Middle frontal gyrus (tissue), 1 donor: ENCODE measurements around the gene GRID2IP.
A peak's percentile ranks its signal among the peaks of the same experiment; 100 is the strongest.
"Not testable (repeated sequence)": the region's sequence is repeated elsewhere in the genome, so short reads cannot be mapped to it uniquely, and the experiment has no call there.

Experiments
- DNase-seq: peaks from one replicate; pipeline ENCODE4 v3.0.0-alpha.2; 2015; ENCODE audit warnings: low spot score; ENCODE audit errors: extremely low spot score

The GRID2IP gene

DNA sequence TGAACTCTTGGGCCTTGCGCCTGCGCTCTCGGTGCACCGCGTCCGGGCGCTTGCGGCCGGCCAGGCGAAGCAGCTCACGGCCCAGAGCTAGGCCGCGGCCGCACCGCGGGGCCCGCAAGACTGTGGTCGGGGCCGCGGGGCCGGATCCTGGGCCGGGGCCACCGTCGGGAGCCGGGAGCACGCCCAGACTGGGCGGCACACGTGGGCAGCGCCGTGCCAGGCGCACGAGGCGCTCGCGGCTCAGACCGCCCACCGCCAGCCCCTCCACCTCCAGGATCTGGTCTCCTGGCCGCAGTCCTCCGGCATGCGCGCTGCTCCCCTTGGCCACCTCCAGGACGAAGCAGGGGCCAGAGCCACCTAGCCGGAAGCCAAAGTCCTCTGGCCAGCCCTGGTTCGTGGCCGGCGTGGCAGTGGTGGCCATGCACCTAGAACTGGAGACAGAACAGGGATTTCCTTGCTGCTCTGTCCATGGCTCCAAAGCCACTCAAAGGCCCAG is at the start of gene GRID2IP:
TSS of gene GRID2IP (minus strand) at position 446 of the 496 bp plus-strand sequence. CDS start at position 421, 25 bp downstream.
- no peak for DNase-seq

DNA sequence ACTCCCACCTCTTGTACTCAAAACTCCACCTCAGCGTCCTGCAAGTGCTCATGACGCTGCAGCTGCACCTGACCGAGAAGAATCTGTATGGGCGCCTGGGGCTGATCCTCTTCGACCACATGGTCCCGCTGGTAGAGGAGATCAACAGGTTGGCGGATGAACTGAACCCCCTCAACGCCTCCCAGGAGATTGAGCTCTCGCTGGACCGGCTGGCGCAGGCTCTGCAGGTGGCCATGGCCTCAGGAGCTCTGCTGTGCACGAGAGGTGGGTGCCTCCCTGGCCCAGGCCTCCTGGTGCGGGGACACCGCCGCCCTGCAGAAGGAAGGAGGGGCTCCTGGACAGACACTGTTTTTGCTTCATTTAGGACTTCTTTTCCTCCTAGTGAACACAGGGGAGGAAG is 48.8 kb upstream of the GRID2IP start:
- no peak for DNase-seq

- no peak for DNase-seq
These were observed 39.4 kb upstream of the GRID2IP start for GRCh38 chr7:6590645-6591110.

DNA sequence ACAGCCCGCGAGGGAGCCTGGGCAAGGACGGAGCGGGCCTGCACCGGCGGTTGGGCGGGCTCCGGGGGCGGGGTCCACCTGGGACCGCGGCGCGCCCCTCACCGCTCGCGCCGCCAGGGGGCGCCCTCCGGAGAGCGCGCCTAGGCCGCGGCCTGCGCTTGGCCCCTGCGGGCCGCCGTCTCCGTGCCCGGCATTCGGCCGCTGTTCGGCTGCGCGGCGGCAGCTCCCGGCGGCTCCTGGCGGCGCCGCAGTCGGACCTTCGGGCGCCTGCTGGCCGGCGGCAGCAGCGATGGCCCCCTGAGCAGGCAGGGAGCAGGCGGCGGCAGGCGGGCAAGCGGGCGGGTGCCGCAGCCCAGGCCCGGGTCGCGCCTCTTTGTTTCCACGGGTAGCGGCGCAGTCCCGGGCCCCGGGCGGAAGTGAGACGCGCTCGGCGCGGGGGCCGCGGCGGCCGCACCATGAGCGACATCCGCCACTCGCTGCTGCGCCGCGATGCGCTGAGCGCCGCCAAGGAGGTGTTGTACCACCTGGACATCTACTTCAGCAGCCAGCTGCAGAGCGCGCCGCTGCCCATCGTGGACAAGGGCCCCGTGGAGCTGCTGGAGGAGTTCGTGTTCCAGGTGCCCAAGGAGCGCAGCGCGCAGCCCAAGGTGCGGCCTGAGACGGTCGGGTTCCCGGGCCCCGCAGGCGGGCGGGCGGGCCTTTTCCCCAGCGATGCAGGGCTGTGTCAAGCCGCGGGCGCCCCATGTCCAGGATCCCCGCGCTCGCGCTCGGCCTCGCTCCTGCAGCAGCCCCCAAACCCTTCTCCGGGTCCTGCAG is 38.8 kb upstream of the GRID2IP start, which contains the start of gene INTS15:
TSS of gene INTS15 (plus strand) at position 193 of the 816 bp plus-strand sequence. CDS start at position 456, 263 bp downstream.
- peak; percentile 61 for DNase-seq

DNA sequence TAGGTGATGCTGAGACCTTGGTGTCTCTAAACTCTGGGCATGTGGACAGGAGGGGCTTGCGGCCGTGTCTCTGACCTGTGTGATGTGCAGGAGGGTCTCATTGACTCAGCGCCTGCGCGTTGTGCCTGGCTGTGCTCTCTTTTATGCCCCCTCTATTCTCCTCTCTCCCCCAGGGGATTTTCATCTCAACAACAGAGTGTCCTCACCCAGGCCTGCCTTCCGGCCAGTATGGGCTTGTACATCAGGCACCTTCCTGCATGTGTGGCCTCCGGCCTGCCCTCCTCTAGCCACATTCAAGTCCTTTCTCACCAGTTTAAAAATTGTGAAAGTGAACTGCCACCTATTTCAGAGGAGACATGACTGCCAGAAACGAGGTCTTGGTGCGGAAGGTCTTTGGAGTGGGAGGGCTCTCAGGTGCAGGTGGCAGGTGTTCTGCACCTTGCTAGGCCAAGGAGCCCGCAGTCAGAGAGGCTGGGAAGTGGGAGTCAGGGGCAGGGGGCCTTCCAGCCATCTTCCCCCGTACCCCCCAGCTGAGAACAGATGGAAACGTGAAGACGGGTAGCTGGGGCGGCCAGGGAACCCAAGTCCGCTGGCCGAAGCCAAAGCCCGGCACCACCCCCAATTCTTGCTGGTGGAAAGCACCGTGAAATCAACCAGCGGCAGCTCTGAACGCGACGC is 38.0 kb upstream of the GRID2IP start:
- no peak for DNase-seq

DNA sequence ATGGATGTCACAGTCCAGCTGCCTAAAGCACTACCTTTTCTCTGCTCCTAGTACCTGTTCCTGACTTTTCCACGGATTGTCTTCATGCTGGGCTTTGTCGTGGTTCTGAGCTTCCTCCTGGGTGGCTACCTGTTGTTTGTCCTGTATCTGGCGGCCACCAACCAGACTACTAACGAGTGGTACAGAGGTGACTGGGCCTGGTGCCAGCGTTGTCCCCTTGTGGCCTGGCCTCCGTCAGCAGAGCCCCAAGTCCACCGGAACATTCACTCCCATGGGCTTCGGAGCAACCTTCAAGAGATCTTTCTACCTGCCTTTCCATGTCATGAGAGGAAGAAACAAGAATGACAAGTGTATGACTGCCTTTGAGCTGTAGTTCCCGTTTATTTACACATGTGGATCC is 37.3 kb upstream of the GRID2IP start:
- DNase-seq = no peak

GRCh38 chr7:6585746-6586432 is 34.6 kb upstream of the GRID2IP start:
- not testable (repeated sequence) for DNase-seq

DNA sequence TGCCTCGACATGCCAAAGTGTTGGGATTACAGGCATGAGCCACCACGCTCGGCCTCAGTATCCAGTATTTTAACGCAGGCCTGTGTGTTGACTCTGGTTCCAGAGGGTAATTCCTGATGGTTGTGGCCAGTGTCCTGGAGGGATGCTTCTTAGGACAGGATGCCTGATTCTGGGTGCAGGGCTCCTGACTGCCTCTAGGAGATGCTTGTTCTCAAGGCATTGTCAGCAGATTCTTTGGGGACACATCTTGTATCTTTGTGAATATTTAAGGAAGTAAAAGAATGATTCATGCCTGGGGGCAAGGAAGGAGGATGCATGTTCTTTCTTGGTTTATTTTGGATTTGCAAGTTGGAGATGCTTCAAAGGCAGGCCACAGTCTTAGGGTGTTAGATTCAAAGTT is 28.2 kb upstream of the GRID2IP start:
- no peak for DNase-seq

DNA sequence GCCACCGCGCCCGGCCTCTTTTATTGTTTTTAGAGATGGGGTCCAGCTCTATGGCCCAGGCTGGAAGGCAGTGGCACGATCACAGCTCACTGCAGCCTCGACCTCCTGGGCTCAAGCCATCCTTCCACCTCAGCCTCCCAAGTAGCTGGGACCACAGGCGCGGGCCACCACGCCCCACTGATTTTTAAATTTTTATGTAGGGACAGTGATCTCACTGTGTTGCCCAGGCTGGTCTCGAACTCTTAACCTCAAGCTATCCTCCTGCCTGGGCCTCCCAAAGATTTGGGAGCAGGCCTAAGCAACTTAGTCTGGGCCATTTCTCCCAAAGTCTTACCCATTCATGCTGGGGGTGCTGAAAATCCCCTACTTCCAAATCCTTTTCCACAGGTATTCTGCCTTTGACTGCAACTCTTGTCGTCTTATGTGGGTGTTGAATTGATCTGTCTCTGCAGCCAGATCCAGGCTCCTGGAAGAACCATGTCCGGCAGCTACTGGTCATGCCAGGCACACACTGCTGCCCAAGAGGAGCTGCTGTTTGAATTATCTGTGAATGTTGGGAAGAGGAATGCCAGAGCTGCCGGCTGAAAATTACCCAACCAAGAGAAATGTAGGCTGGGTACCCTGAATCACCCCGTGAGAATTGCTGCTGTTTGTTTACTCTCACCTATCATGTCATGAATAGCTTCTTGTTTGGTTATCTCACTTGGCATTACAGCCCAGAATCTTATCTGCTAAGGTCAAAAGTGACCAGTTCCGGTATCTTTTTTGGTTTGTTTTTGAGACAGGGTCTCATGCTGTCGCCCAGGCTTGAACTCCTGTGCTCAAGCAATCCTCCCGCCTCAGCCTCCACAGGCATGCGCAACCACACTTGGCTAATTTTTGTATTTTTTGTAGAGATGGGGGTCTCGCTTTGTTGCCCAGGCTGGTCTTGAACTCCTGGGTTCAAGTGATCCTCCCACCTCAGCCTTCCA is 27.1 kb upstream of the GRID2IP start:
- DNase-seq = no peak

GRCh38 chr7:6577369-6578113 is 26.3 kb upstream of the GRID2IP start, which contains the start of gene ZDHHC4:
TSS of gene ZDHHC4 (plus strand) at chr7:6577454. CDS start at chr7:6580562, 3,108 bp downstream.
- peak; percentile 88 for DNase-seq

DNA sequence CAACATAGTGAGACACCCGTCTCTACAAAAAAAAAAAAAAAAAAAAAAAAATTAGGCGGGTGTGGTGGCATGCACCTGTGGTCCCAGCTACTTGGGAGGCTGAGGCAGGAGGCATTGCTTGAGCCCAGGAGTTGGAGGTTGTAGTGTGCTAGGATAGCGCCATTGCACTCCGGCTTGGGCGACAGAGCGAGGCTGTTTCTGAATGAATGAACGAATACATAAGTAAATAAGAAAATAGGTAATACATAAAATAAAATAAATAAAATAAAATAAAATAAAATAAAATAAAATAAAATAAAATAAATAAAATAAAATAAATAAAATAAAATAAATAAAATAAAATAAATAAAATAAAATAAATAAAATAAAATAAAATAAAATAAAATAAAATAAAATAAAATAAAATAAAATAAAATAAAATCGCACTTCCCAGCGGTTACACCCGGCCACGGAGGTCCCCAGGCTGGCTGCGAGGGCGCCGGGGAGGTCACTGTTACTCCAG is 25.7 kb upstream of the GRID2IP start:
- DNase-seq = not testable (repeated sequence)

GRCh38 chr7:6576024-6576866 is 25.0 kb upstream of the GRID2IP start:
- no peak for DNase-seq

DNA sequence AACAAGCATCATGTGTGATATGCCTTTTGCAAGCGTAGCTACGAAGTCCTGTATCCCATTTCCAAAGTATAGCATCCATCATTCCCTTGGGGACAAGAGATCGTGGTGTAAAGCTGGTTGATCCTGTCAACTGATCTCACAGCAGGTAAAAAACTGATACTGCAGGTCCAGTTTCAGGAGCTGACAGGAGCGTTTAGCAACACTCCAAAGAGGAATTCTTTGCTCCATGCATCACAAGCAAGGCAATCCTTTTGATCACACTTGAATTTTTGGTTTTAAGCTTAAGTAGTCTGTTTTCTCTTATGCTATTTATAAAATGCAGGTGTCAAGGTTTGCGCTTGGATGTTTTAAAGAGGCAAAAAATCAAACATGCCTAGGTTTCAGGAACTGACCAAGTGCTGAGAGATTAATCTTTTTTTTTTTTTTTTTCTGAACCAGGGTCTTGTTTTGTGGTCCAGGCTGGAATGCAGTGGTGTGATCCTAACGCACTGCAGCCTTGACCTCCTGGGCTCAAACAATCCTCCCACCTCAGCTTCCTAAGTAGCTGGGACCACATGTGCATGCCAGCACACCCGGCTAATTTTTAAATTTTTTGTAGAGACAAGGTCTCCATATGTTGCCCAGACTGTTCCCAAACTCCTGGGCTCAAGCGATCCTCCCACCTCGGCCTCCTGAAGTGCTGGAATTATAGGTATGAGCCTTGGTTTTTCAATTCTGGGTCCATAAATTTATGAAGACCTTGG is 24.2 kb upstream of the GRID2IP start:
- no peak for DNase-seq

DNA sequence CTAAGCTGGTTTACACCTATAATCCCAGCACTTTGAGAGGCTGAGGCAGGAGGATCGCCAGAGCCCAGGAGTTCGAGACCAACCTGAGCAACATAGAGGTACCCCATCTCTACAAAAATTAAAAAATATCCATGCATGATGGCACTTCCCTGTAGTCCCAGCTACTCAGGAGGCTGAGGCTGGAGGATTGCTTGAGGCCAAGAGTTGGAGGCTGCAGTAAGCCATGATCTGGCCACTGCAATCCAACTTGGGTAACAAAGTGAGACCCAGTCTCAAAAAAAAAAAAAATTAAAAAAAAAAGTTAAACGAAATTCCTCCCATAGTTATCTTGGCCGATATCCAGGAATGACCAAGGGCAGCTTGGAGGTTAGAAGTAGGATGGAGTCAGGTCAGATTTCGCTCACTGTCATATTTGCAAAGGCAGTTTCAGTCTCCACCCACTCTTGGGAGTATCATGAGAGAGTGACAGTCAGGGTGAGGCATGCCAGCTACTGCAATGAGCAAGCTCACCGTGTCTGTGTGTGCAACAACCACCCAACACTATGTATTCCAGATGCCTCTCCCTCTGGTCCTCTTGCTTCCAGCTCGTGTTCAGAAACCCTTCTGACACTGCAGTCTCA is 20.0 kb upstream of the GRID2IP start:
- DNase-seq = no peak

DNA sequence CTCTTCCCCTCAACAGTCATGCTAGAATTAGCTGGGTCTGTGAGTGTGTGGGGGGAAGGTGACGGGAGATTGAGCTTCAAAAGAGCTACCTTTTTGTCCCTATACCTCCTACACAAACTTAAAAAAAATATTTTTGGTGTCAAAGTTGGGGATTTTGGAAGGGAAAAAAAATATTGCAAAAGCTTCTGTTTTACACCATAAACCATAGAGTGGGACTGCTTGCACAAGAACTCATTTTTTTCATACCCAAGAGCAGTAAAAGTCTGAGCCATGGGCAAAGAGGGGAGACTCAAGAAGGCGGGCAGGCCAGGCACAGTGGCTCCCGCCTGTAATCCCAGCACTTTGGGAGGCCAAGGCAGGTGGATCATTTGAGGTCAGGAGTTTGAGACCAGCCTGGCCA is 16.6 kb upstream of the GRID2IP start:
- no peak for DNase-seq

GRCh38 chr7:6565655-6566054 is 14.4 kb upstream of the GRID2IP start:
- DNase-seq = no peak
